LNCaP clone FGC (cell line): ENCODE results near the gene RANBP9.

Source experiments
- DNase-seq: peaks from one replicate; pipeline ENCODE4 v3.0.0-alpha.2; 2011; ENCODE audit warnings: low read depth
- H3K4me3 ChIP-seq: 2 replicates; pipeline ENCODE4 v1.5.1; 2011; ENCODE audit warnings: mild to moderate bottlenecking, low read depth, low read length, control low read depth
- CTCF ChIP-seq: IDR thresholded peaks from 2 replicates; pipeline ENCODE4 v1.5.1; 2012; ENCODE audit warnings: mild to moderate bottlenecking; ENCODE audit not compliant: control insufficient read depth, insufficient read depth; ENCODE audit errors: extremely low read depth

RANBP9 gene

GRCh38 chr6:13581700-13582229 is 129.9 kb downstream of the RANBP9 start:
- no peak overlapping the region for H3K4me3 ChIP-seq
- TF ChIP-seq CTCF, result no peak
- no peak for DNase-seq

GRCh38 chr6:13579911-13580310 is 131.7 kb downstream of the RANBP9 start:
- DNase-seq, result no peak
- no peak for TF ChIP-seq CTCF
- H3K4me3 ChIP-seq, result no peak overlapping the region

- no peak for TF ChIP-seq CTCF
- no peak overlapping the region for H3K4me3 ChIP-seq
- no peak for DNase-seq
These were observed 133.7 kb downstream of the RANBP9 start for GRCh38 chr6:13577926-13578325.

GRCh38 chr6:13576017-13576416 is 135.6 kb downstream of the RANBP9 start:
- TF ChIP-seq CTCF, result no peak
- DNase-seq, result no peak
- no peak overlapping the region for H3K4me3 ChIP-seq

GRCh38 chr6:13575377-13575775 is 136.3 kb downstream of the RANBP9 start:
- no peak for DNase-seq
- H3K4me3 ChIP-seq, result peak overlapping the region; percentile 82
- no peak for TF ChIP-seq CTCF

GRCh38 chr6:13574571-13575376 is 136.9 kb downstream of the RANBP9 start, which contains the start of gene SIRT5:
Gene SIRT5, plus strand, starts transcription at chr6:13574601. Its CDS starts 9,510 bp downstream, at chr6:13584111.
- TF ChIP-seq CTCF, result peak; percentile 63
- peak within 1 kb of the TSS; percentile 82 for H3K4me3 ChIP-seq
- DNase-seq, result peak; percentile 86
